Suprapubic skin (tissue), 4 donors: ENCODE measurements around the gene ZNF800. TPM values are rescaled to one million over a fixed set of nuclear protein-coding genes. Genes with fewer than 3 reads are reported as not detected.

ENCODE experiments used
- DNase-seq, 2 donors: peaks; one replicate each; pipeline ENCODE4 v3.0.0-alpha.2; 2019; ENCODE audit warnings: low spot score in 2 of 2
- H3K27ac ChIP-seq: fragments of 200-600 bp; sonication (generic); one replicate; pipeline ENCODE4 v1.5.1; 2019
- H3K27me3 ChIP-seq: fragments of 200-600 bp; sonication (generic); one replicate; pipeline ENCODE4 v1.5.1; 2019
- H3K36me3 ChIP-seq: fragments of 200-600 bp; sonication (generic); one replicate; pipeline ENCODE4 v1.5.1; 2019
- H3K4me1 ChIP-seq: fragments of 200-600 bp; sonication (generic); one replicate; pipeline ENCODE4 v1.5.1; 2019
- H3K4me3 ChIP-seq: fragments of 200-600 bp; sonication (generic); one replicate; pipeline ENCODE4 v1.5.1; 2019; ENCODE audit warnings: mild to moderate bottlenecking
- H3K9me3 ChIP-seq: fragments of 200-600 bp; sonication (generic); one replicate; pipeline ENCODE4 v1.5.1; 2019
- CTCF ChIP-seq, 2 donors: fragments of 200-600 bp in 1 of 2; fragments of 450-650 bp in 1 of 2; sonication (generic) in 1 of 2; IDR thresholded peaks; one replicate each; pipeline ENCODE4 v1.5.1; 2016 to 2019; ENCODE audit warnings: antibody characterized with exemption in 2 of 2, mild to moderate bottlenecking in 1 of 2, moderate library complexity in 1 of 2
- EP300 ChIP-seq: sonication (generic); formaldehyde crosslinking; IDR thresholded peaks from one replicate; pipeline ENCODE4 v1.6.1; 2017; ENCODE audit warnings: antibody characterized with exemption
- POLR2A ChIP-seq, 2 donors: fragments of 450-650 bp; IDR thresholded peaks; one replicate each; pipeline ENCODE4 v1.6.1; 2017; ENCODE audit warnings: antibody characterized with exemption in 2 of 2, mild to moderate bottlenecking in 2 of 2, moderate library complexity in 2 of 2
- POLR2AphosphoS5 ChIP-seq, 3 donors: sonication (generic); formaldehyde crosslinking; IDR thresholded peaks; one replicate each; pipeline ENCODE4 v1.6.1; 2017; ENCODE audit warnings: antibody characterized with exemption in 3 of 3
- WGBS: methylation state at CpG from one replicate; pipeline ENCODE4 v1.1.5; 2018; 5-methylcytosine and 5-hydroxymethylcytosine counted together
- total RNA-seq, 4 donors: library from RNA; depleted of rRNA; stranded (reverse); fragments of >200 nt; gene quantifications; one replicate each; pipeline ENCODE4 v1.1.0, GENCODE V29; 2016

Gene ZNF800
- total RNA-seq, 4 donors from 2014 or later = 41.7 to 57.3 (median 49.7) TPM

- Histone ChIP-seq H3K36me3 (no peaks in the 10 kb centered on the region), H3K4me1 (peaks cover 5% of the 10 kb centered on the region), H3K4me3 (no peak overlapping the region), H3K9me3 (no peaks in the 10 kb centered on the region), H3K27ac (no peak overlapping the region), H3K27me3 (no peaks in the 10 kb centered on the region)
- TF ChIP-seq CTCF (IDR thresholded peaks at IDR 0.05) = no peak
- TF ChIP-seq POLR2AphosphoS5 (IDR thresholded peaks at IDR 0.05) = no peak
- no peak for TF ChIP-seq POLR2A (IDR thresholded peaks at IDR 0.05)
- TF ChIP-seq EP300 = no peak
- no peak for DNase-seq
- WGBS = 62% methylated on average over 1 of the region's 1 CpG
Measured at GRCh38 chr7:127342596-127342995, 49.9 kb downstream of the ZNF800 start.

- DNase-seq = no peak
- no peak for TF ChIP-seq POLR2A (IDR thresholded peaks at IDR 0.05)
- TF ChIP-seq EP300 = no peak
- no peak for TF ChIP-seq POLR2AphosphoS5 (IDR thresholded peaks at IDR 0.05)
- no peak for TF ChIP-seq CTCF (IDR thresholded peaks at IDR 0.05)
- no peak overlapping the region for H3K27ac ChIP-seq
- no peaks in the 10 kb centered on the region for H3K4me1 ChIP-seq
- 100% methylated on average over 1 of the region's 1 CpG for WGBS
- H3K36me3 ChIP-seq = no peaks in the 10 kb centered on the region
- H3K27me3 ChIP-seq = no peaks in the 10 kb centered on the region
- no peaks in the 10 kb centered on the region for H3K9me3 ChIP-seq
- no peak overlapping the region for H3K4me3 ChIP-seq
Measured at GRCh38 chr7:127338122-127338521, 54.4 kb downstream of the ZNF800 start.

GRCh38 chr7:127337581-127337980 is 54.9 kb downstream of the ZNF800 start:
- WGBS = 42% methylated on average over 5 of the region's 5 CpGs
- H3K4me3 ChIP-seq = no peak overlapping the region
- no peaks in the 10 kb centered on the region for H3K9me3 ChIP-seq
- no peaks in the 10 kb centered on the region for H3K27me3 ChIP-seq
- DNase-seq = no peak
- no peak overlapping the region for H3K27ac ChIP-seq
- no peaks in the 10 kb centered on the region for H3K4me1 ChIP-seq
- H3K36me3 ChIP-seq = no peaks in the 10 kb centered on the region
- TF ChIP-seq EP300 (no peak), POLR2A (IDR thresholded peaks at IDR 0.05) (no peak), CTCF (IDR thresholded peaks at IDR 0.05) (no peak), POLR2AphosphoS5 (IDR thresholded peaks at IDR 0.05) (no peak)

GRCh38 chr7:127336458-127336857 is 56.0 kb downstream of the ZNF800 start:
- WGBS = 92% methylated on average over 2 of the region's 2 CpGs
- DNase-seq = no peak
- Histone ChIP-seq H3K9me3 (no peaks in the 10 kb centered on the region), H3K27me3 (no peaks in the 10 kb centered on the region), H3K4me1 (no peaks in the 10 kb centered on the region), H3K36me3 (no peaks in the 10 kb centered on the region), H3K4me3 (no peak overlapping the region), H3K27ac (no peak overlapping the region)
- TF ChIP-seq POLR2AphosphoS5 (IDR thresholded peaks at IDR 0.05) = no peak
- TF ChIP-seq CTCF (IDR thresholded peaks at IDR 0.05) = no peak
- TF ChIP-seq POLR2A (IDR thresholded peaks at IDR 0.05) = no peak
- TF ChIP-seq EP300 = no peak

- H3K27me3 ChIP-seq = peaks cover 4% of the 10 kb centered on the region
- H3K36me3 ChIP-seq = no peaks in the 10 kb centered on the region
- no peak for TF ChIP-seq CTCF (IDR thresholded peaks at IDR 0.05)
- TF ChIP-seq POLR2A (IDR thresholded peaks at IDR 0.05) = no peak
- TF ChIP-seq EP300 = no peak
- TF ChIP-seq POLR2AphosphoS5 (IDR thresholded peaks at IDR 0.05) = no peak
- H3K4me3 ChIP-seq = no peak overlapping the region
- no peaks in the 10 kb centered on the region for H3K4me1 ChIP-seq
- H3K9me3 ChIP-seq = no peaks in the 10 kb centered on the region
- no peak for DNase-seq
- no peak overlapping the region for H3K27ac ChIP-seq
- 85% methylated on average over 2 of the region's 2 CpGs for WGBS
Measured at GRCh38 chr7:127332880-127333279, 59.6 kb downstream of the ZNF800 start.
